GM10266 (cell line): ENCODE measurements around the gene GPC5.

Experiments
- DNase-seq: peaks from one replicate; pipeline ENCODE4 v3.0.0; 2012; ENCODE audit errors: extremely low spot score
- CTCF ChIP-seq: IDR thresholded peaks from 2 replicates; pipeline ENCODE4 v1.5.1; 2012; ENCODE audit warnings: mild to moderate bottlenecking, low read depth; ENCODE audit not compliant: control insufficient read depth, insufficient read depth; ENCODE audit errors: missing control alignments

Gene GPC5

GRCh38 chr13:92775658-92776057, 1377.2 kb downstream of the GPC5 start:
- no peak for TF ChIP-seq CTCF
- DNase-seq: no peak

- no peak for DNase-seq
- TF ChIP-seq CTCF: no peak
Observed at GRCh38 chr13:92781965-92782690, 1383.7 kb downstream of the GPC5 start.

GRCh38 chr13:92802776-92803175, 1404.4 kb downstream of the GPC5 start:
- no peak for TF ChIP-seq CTCF
- DNase-seq: no peak

GRCh38 chr13:92804346-92804745, 1405.9 kb downstream of the GPC5 start:
- no peak for DNase-seq

GRCh38 chr13:92804926-92805325, 1406.5 kb downstream of the GPC5 start:
- TF ChIP-seq CTCF: no peak
- no peak for DNase-seq

More at GRCh38 chr13:92804346-92804745, 1405.9 kb downstream of the GPC5 start:
- no peak for TF ChIP-seq CTCF

- no peak for TF ChIP-seq CTCF
- no peak for DNase-seq
Observed at GRCh38 chr13:92805766-92806165, 1407.3 kb downstream of the GPC5 start.

- TF ChIP-seq CTCF: no peak
- peak; percentile 8 for DNase-seq
Observed at GRCh38 chr13:92806215-92806614, 1407.8 kb downstream of the GPC5 start.
